Suppressor macrophage treated with lipopolysaccharide for 4 hours (primary cell): ENCODE data around the gene CD300LF.

Experiments
- DNase-seq: peaks from one replicate; pipeline ENCODE4 v3.0.0-alpha.2; 2020

Gene CD300LF

DNA sequence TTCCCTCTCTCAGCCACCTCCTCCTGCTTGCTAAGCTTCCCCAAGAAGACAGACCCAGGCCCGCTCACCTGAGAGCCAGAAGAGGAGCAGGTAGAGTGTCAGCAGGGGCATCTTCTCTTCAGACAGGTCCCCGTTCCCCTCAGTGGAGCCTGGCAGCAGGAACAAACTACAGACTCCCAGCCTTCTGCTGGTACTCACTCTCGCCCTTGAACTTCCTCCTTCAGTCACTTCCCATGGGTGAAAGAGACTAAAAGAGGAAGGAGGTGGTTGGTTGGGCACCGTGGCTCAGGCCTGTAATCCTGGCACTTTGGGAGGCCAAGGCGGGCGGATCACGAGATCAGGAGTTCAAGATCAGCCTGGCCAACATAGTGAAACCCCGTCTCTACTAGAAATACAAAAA is at the start of gene CD300LF:
Gene CD300LF, minus strand, starts transcription at position 168 of the 400 bp plus-strand sequence. Its CDS starts 57 bp downstream, at position 111.
- peak; percentile 88 for DNase-seq

- no peak for DNase-seq
Observed at GRCh38 chr17:74761931-74762330, 49.2 kb upstream of the CD300LF start.

GRCh38 chr17:74761419-74761818 is 48.7 kb upstream of the CD300LF start:
- DNase-seq, result no peak

- no peak for DNase-seq
Observed at GRCh38 chr17:74760404-74761105, 47.8 kb upstream of the CD300LF start.

GRCh38 chr17:74759941-74760340 is 47.2 kb upstream of the CD300LF start:
- no peak for DNase-seq

DNA sequence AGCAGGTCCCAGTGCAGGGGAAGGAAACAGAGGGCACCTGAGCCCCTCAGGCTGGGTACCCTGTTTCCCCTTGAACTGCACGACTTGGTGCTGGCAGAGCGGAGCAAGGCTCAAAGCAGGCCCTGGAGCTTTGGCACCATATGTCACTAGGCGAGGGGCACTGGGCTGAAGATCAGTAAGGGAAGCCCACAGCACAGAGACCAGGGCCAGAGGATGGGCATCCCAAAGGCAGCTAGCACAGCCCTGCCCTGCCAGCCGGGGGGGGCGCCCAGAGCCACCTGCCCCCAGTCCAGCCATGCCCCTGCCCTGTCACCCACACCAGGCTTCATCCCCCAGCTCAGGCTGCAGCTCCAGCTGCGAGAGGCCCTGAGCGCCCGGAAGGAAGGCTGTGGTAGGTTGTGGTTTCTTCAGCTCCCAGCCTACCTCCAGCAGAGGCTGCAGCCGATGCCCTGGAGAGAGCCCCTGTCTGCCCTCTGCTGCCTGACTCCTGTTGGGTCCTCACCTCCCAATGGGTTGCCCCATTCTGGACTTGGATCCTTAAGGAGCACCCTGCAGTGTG is 46.6 kb upstream of the CD300LF start:
- no peak for DNase-seq

GRCh38 chr17:74758848-74759168 is 46.1 kb upstream of the CD300LF start:
- DNase-seq, result no peak

DNA sequence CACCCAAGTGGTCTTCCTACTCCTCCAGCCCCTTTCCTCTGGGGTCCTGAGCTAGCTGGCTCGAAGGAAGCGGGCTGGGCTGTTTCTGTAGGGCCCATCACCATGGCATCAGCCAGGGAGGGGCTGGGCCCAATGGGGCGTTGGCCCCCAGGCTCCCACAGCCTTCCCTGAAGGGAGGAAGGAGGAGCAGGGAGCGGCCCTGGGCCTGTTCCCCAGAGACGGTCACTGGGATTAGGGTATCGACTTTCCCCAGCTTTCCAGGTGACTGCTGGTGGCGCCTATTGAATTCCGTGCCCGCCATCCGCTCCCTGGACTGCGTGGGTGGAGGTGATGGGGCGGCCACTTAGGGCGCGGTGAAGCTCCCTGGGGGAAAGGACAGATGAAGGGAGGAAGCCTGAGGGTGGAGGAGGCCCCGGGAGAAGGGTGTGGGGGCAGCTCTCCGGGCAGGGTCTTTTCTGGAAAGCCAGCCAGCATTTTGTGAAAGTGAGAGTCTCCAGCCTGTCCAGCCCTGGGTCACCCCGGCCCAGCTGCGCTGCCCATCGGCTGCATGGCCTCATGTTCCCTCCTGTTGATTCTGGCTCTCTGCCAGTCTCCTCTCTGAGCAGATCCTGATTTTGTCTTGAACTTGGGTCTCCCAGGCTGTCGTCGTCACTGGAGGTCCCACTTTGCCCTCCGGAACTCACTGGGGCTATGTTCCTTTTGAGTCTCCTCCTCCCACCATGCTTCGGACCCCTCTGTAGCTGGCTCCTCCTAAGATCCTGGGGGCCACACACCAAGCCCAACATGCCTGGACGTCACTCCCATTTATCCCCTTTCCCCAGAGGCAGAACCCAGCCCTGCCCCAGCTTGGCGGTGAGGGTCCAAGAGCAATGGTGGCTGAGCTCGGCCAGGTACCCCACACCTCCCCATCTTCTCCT is 45.5 kb upstream of the CD300LF start:
- no peak for DNase-seq

- no peak for DNase-seq
Observed at GRCh38 chr17:74757502-74757901, 44.8 kb upstream of the CD300LF start.

- no peak for DNase-seq
Observed at GRCh38 chr17:74756891-74757290, 44.2 kb upstream of the CD300LF start.

GRCh38 chr17:74755533-74755932 is 42.8 kb upstream of the CD300LF start:
- DNase-seq, result no peak

DNA sequence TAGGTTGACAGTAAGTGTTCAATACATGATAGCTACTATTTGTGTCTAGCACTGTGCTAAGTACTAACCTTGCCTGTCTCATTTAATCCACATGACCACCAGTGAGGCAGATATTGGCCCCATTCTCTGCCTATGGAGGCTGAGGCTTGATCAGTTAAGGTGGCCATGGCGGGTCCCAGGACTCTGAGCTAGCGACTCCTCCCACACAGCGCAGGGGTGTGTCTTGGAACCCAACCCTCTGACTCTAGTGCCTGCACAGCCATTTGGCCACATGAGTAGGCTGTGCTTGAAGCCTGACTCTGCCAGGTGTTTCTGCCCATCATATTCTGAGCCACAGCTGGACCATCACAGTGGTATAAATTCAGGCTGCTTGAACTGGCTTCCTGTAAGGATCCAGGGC is 42.1 kb upstream of the CD300LF start:
- no peak for DNase-seq

- DNase-seq, result no peak
Observed at GRCh38 chr17:74752822-74753401, 40.2 kb upstream of the CD300LF start.

DNA sequence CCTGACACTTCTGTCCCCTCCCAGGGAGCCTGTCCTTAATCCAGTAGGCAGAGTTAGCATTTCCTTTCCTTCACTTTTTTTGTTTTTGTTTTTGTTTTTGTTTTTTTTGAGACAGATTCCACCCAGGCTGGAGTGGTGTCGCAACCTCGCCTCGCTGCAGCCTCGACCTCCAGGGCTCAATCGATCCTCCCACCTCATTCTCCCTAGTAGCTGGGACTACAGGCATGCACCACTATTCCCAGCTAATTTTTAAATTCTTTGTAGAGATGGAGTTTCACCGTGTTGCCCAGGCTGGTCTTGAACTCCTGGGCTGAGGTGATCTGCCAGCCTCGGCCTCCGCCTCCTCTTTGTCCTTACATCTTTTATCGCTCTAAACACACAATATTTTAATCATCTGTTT is 39.7 kb upstream of the CD300LF start:
- no peak for DNase-seq

DNA sequence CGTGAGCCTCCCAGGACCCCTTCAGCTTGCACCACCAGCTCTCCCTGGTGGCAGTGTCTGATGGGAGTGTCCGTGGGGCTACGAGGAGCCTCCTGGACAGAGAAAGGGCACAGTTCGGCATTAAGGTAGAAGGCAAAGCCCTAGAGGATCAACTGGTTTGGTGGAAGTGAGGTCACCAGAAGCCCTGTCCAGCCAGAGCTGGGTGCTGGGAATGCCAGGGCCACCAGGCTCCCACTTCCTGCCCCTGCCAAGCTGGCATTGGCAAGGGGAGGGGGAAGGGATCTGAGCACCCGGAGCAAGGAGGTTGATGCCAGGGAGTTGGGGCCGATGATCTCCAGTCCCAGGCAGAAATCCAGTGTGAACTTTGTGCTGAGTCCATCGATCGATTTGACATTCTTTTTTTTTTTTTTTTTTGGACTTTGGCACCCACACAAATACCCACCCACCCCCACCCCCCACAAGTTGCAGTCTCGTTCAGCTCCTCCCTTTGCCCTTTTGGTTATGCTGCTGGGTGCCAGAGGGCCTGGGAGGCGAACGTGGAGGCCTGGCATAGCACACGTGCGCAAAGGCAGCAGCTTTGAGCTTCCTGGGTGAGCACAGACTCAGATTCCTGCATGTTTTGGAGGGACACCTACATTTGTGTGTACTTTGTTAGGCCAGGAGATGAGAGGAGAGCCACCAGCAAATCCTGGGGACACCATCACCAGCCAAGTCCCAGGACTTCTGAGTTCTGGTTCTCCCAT is 37.8 kb upstream of the CD300LF start:
- no peak for DNase-seq

DNA sequence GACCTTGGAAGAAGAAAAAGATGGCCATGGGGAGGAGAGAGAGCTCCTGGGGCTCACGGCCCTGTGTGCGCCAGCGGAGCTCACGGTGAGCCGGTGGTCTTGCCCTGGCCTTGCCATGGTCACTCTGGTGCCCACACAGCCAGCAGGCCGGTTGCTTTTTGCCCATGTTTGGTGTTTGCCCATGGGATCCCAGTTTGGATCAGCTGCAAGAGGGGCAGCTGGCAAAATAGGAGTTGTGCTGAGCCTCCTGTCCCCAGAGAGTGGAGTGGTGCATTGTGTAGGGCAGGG is 37.3 kb upstream of the CD300LF start:
- no peak for DNase-seq

DNA sequence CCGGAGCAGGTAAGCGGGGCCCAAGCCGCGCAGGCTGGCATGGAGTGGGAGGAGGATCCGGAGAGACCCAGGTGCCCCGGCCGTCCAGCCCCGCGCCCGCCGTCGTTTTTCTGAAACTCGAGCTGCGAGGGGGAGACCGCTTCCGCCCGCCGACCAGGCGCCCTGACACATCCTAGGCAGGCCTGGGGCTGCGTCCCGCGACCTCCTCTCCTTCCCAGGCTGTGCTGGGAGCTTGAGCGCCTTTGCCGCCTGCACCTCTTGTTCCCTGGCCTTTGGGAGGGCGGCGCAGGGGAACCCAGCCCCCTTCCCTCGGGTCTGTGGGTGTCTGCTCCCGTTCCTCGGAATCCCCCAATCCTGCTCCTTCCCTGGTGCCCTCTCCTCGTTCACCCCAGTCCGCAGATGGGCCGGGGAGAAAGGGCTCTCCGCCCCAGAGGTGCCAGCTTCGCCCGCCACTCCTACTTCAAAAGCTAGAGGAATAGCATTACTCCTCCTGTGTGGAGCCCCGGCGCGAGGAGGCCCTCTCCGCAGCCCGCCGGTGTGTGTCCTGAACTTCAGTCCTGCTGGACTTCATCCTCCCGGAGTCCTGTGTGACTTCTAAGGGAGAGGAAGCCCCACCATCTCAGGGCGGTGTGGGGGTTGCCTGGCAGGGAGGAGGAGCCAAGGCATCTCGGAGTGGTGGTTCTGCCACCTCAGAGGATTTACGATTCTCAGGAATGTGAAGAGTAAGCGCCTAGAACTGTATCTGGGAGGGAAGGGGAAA is 36.7 kb upstream of the CD300LF start:
- DNase-seq, result no peak

- DNase-seq, result peak; percentile 99
Observed at GRCh38 chr17:74748529-74749278, 36.0 kb upstream of the CD300LF start, which contains the start of gene NHERF1. Gene NHERF1 (plus strand): TSS chr17:74748628. CDS start chr17:74748847, 219 bp downstream.

- no peak for DNase-seq
Observed at GRCh38 chr17:74748279-74748528, 35.5 kb upstream of the CD300LF start.

DNA sequence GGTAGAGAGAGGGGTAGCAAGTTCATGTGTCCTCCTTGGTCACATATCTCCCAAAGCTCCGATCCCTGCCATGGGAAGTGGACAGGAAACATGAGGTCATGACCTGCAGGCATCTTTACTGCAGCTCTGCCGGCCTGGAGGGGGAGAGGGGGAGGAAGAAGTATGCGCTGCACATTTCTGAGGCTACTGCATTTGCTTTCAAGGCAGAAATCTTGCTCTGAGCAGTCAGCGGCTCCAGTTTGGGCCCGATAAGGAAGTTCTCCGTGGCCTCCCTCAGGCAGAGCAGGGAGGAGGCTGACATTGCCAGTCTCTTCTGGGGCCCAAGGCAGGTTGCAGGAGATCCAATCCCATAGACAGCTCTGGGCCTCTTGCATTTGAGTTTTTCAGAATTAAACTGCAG is 34.2 kb upstream of the CD300LF start:
- peak; percentile 55 for DNase-seq

- DNase-seq, result no peak
Observed at GRCh38 chr17:74746376-74746775, 33.7 kb upstream of the CD300LF start.
